ENCODE results near the gene NCLN. TPM values are rescaled to one million over a fixed set of nuclear protein-coding genes. Genes with fewer than 3 reads are reported as not detected.

Gene NCLN
- total RNA-seq, 1 donor from 2014 or later, result 12.2 TPM

DNA sequence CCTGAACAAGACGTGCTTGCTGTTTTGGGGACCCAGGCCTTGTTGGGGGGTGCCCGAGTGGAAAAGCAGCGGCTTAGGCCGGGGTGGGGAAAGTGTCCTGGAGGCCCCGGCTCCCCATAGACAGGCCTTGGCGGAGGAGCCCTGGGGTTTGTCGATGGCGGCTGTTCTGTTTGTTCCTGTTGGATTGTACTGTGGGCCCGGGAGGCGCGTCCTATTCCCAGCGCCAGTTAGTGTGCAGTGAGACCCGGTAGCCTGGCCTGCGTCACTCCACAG lies 11.1 kb downstream of the NCLN start:
- Histone ChIP-seq H3K4me3 (no peak overlapping the region), H3K4me1 (no peaks in the 10 kb centered on the region), H3K9ac (no peak overlapping the region), H4K20me1 (ENCODE audit: low read depth) (peaks cover 7% of the 10 kb centered on the region), H3K36me3 (no peaks in the 10 kb centered on the region), H3K27me3 (no peaks in the 10 kb centered on the region), H3K4me2 (no peak overlapping the region), H3K79me2 (ENCODE audit: low read depth) (peaks cover 3% of the 10 kb centered on the region), H3K9me3 (ENCODE audit: low read depth) (no peaks in the 10 kb centered on the region), H2AFZ (replicated peaks) (no peak overlapping the region), H3F3A (ENCODE audit: low read depth) (no peaks in the 10 kb centered on the region), H3K27ac (no peak overlapping the region)
- DNase-seq (ENCODE audit: low spot score), result no peak
- Mint-ChIP-seq H3K36me3 (peaks cover 5% of the 10 kb centered on the region), H3K4me1 (no peaks in the 10 kb centered on the region), H3K27ac (no peak overlapping the region), H3K4me3 (no peak overlapping the region), H3K27me3 (ENCODE audit: insufficient read depth, low read depth) (no peaks in the 10 kb centered on the region), H3K9me3 (no peaks in the 10 kb centered on the region)
- TF ChIP-seq, protein P1, sequence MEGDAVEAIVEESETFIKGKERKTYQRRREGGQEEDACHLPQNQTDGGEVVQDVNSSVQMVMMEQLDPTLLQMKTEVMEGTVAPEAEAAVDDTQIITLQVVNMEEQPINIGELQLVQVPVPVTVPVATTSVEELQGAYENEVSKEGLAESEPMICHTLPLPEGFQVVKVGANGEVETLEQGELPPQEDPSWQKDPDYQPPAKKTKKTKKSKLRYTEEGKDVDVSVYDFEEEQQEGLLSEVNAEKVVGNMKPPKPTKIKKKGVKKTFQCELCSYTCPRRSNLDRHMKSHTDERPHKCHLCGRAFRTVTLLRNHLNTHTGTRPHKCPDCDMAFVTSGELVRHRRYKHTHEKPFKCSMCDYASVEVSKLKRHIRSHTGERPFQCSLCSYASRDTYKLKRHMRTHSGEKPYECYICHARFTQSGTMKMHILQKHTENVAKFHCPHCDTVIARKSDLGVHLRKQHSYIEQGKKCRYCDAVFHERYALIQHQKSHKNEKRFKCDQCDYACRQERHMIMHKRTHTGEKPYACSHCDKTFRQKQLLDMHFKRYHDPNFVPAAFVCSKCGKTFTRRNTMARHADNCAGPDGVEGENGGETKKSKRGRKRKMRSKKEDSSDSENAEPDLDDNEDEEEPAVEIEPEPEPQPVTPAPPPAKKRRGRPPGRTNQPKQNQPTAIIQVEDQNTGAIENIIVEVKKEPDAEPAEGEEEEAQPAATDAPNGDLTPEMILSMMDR (IDR thresholded peaks at IDR 0.05), result no peak
- TF ChIP-seq EZH2phosphoT487 (IDR thresholded peaks at IDR 0.05) (no peak), EZH2 (IDR thresholded peaks at IDR 0.05) (no peak)

DNA sequence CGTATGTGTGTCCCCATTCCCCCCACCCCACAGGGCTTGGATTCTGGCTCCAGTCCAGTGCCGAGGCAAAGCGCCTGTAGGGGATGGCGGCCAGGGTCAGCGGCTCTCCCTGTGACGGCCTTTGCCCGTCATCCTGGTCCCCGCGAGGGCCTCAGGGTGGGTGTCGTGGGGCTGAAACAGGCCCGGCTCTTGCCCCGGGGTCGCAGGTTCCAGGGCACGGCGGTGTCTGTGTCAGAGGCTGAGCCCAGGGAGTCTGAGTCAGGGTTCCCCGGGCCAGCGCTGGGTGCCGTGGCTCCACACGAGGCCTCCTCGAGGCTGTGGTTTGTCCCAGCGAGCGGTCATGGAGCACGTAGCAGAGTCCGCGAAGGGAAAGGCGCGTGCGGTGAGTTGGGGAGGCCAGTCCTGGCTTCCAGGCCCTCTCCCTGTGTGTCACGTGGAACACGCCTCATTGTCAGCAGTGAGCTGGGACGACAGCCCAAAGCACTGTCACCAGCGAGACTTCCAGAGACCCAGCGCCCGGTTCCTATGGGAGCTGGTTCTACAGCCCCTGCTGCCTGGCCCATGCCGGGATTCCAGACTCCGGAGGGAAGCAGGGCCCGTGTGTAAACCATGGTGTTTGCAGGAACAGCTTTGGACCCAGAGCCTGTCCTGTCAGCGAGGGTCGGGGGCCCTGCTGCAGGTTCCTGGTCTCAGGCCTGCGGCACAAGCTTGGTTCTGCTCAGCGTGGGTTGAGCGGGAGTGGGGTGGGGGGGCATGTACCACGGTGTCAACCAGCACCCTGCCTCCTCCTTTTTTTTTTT lies 13.4 kb downstream of the NCLN start:
- H3K9me3 Mint-ChIP-seq, result no peaks in the 10 kb centered on the region

DNA sequence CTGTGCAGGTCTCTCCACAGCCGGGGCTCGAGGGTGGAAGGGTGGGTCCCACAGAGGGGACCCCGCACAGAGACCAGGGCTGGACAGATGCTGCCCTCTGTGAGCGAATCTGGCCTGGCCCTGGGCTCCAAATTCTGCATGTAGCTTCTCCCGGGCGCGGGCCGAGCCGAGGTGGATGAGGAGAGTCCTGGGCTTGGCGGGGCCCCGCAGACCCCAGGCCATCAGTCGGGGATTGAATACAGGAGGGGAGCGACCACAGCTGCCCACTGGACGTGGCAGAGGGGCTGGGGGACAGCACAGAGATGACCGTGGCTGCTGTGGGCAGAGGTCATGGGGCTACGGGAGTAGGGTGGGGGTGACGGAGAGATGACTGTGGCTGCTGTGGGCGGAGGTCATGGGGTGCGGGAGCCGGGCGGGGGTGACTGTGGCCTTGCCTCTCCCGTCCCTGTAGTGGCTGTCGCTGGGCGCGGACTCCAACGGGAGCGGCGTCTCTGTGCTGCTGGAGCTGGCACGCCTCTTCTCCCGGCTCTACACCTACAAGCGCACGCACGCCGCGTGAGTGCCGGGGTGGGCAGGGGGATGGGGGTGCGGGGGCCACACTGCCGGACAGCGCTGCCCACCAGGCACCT lies 15.5 kb downstream of the NCLN start:
- Histone ChIP-seq H3K36me3 (no peaks in the 10 kb centered on the region), H2AFZ (replicated peaks) (no peak overlapping the region), H3K4me3 (no peak overlapping the region), H3F3A (ENCODE audit: low read depth) (no peaks in the 10 kb centered on the region), H4K20me1 (ENCODE audit: low read depth) (no peaks in the 10 kb centered on the region), H3K27me3 (no peaks in the 10 kb centered on the region), H3K9me3 (ENCODE audit: low read depth) (no peaks in the 10 kb centered on the region), H3K4me1 (no peaks in the 10 kb centered on the region), H3K4me2 (no peak overlapping the region), H3K9ac (no peak overlapping the region), H3K27ac (no peak overlapping the region), H3K79me2 (ENCODE audit: low read depth) (no peaks in the 10 kb centered on the region)
- no peak overlapping the region for H3K27ac Mint-ChIP-seq
- TF ChIP-seq, protein P1 (IDR thresholded peaks at IDR 0.05), result no peak
- TF ChIP-seq EZH2phosphoT487 (IDR thresholded peaks at IDR 0.05) (no peak), EZH2 (IDR thresholded peaks at IDR 0.05) (no peak)
- no peaks in the 10 kb centered on the region for H3K4me1 Mint-ChIP-seq
- no peaks in the 10 kb centered on the region for H3K27me3 Mint-ChIP-seq (ENCODE audit: insufficient read depth, low read depth)
- no peaks in the 10 kb centered on the region for H3K36me3 Mint-ChIP-seq
- no peaks in the 10 kb centered on the region for H3K9me3 Mint-ChIP-seq
- no peak overlapping the region for H3K4me3 Mint-ChIP-seq
- no peak for DNase-seq (ENCODE audit: low spot score)

More for the DNA sequence above, 13.4 kb downstream of the NCLN start:
- Histone ChIP-seq H3F3A (ENCODE audit: low read depth) (no peaks in the 10 kb centered on the region), H4K20me1 (ENCODE audit: low read depth) (no peaks in the 10 kb centered on the region), H3K9me3 (ENCODE audit: low read depth) (no peaks in the 10 kb centered on the region), H3K36me3 (no peaks in the 10 kb centered on the region), H3K27me3 (no peaks in the 10 kb centered on the region), H3K79me2 (ENCODE audit: low read depth) (no peaks in the 10 kb centered on the region), H3K4me1 (no peaks in the 10 kb centered on the region), H3K4me2 (no peak overlapping the region), H3K4me3 (no peak overlapping the region), H2AFZ (replicated peaks) (no peak overlapping the region), H3K9ac (no peak overlapping the region), H3K27ac (no peak overlapping the region)
- Mint-ChIP-seq H3K4me3 (no peak overlapping the region), H3K4me1 (no peaks in the 10 kb centered on the region), H3K36me3 (peaks cover 5% of the 10 kb centered on the region), H3K27ac (no peak overlapping the region), H3K27me3 (ENCODE audit: insufficient read depth, low read depth) (no peaks in the 10 kb centered on the region)
- DNase-seq (ENCODE audit: low spot score), result no peak
- TF ChIP-seq EZH2 (IDR thresholded peaks at IDR 0.05), result no peak

DNA sequence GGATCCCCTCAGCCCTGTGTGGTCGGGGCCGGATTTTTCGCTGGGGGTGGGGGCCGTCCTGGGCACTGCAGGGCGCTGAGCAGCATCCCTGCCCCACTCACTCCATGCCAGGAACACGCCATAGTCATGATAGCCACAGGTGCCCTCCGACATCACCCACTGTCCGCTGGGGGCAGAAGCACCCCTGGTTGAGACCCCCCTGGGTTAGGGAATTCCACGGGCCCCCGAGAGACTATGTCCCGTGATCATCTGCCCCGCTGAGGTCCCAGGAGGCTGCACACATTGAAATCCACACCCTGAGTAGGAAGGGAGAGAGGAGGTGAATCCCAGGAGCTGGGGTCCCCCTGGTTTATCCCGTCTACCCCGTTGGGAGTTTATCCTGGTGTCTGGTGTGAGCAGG lies 16.2 kb downstream of the NCLN start:
- no peak for TF ChIP-seq EZH2phosphoT487 (IDR thresholded peaks at IDR 0.05)
- TF ChIP-seq EZH2 (IDR thresholded peaks at IDR 0.05), result no peak
- Histone ChIP-seq H3F3A (ENCODE audit: low read depth) (no peaks in the 10 kb centered on the region), H3K27ac (no peak overlapping the region), H3K9me3 (ENCODE audit: low read depth) (no peaks in the 10 kb centered on the region), H3K27me3 (no peaks in the 10 kb centered on the region), H3K79me2 (ENCODE audit: low read depth) (no peaks in the 10 kb centered on the region), H4K20me1 (ENCODE audit: low read depth) (no peaks in the 10 kb centered on the region), H3K4me3 (no peak overlapping the region), H3K4me1 (no peaks in the 10 kb centered on the region), H3K9ac (no peak overlapping the region), H2AFZ (replicated peaks) (no peak overlapping the region), H3K4me2 (no peak overlapping the region), H3K36me3 (no peaks in the 10 kb centered on the region)
- Mint-ChIP-seq H3K36me3 (no peaks in the 10 kb centered on the region), H3K4me3 (no peak overlapping the region), H3K4me1 (no peaks in the 10 kb centered on the region), H3K27ac (no peak overlapping the region), H3K27me3 (ENCODE audit: insufficient read depth, low read depth) (no peaks in the 10 kb centered on the region), H3K9me3 (no peaks in the 10 kb centered on the region)
- no peak for DNase-seq (ENCODE audit: low spot score)

Data from neural progenitor cell (in vitro differentiated cells).